ES-I3 (cell line): ENCODE results near the gene TTPAL.

Source experiments
- H3K36me3 ChIP-seq: 2 replicates; pipeline ENCODE4 v1.6.1; 2013; ENCODE audit warnings: mild to moderate bottlenecking, low read length, control low read depth, moderate library complexity; ENCODE audit not compliant: insufficient read depth
- H3K4me1 ChIP-seq: 2 replicates; pipeline ENCODE4 v1.6.1; 2013; ENCODE audit warnings: mild to moderate bottlenecking, control low read depth, low read length; ENCODE audit not compliant: insufficient read depth
- H3K9ac ChIP-seq: 2 replicates; pipeline ENCODE4 v1.6.1; 2013; ENCODE audit warnings: low read depth, mild to moderate bottlenecking, low read length, moderate library complexity
- H3K9me3 ChIP-seq: 2 replicates; pipeline ENCODE4 v1.6.1; 2013; ENCODE audit warnings: mild to moderate bottlenecking, low read length, moderate library complexity; ENCODE audit not compliant: control insufficient read depth, insufficient read depth

TTPAL gene

GRCh38 chr20:44517454-44517853 lies 41.8 kb downstream of the TTPAL start:
- Histone ChIP-seq H3K36me3 (no peaks in the 10 kb centered on the region), H3K4me1 (peaks cover 12% of the 10 kb centered on the region), H3K9me3 (no peaks in the 10 kb centered on the region), H3K9ac (no peak overlapping the region)

- Histone ChIP-seq H3K9me3 (no peaks in the 10 kb centered on the region), H3K36me3 (no peaks in the 10 kb centered on the region), H3K9ac (no peak overlapping the region), H3K4me1 (peaks cover 17% of the 10 kb centered on the region)
Observed at GRCh38 chr20:44518248-44518647, 42.6 kb downstream of the TTPAL start.

DNA sequence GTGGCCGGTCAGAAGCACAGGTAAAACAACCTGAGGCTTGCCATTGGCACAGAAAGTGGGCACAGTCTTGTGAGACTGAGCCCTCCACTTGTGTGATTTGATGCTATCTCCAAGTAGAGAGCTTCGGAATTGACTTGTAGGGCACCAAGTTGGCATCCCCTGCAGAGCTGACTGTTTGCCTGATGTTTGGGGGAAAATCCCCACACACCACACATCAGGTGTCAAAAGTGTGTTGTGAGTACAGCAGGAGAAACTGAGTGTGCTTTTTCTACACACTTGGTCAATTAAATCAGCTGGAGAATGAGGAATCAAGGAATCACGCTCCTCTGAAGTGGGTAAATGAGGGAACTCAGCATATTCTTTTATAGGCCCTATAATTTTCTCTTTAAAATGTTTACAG lies 45.2 kb downstream of the TTPAL start:
- no peaks in the 10 kb centered on the region for H3K36me3 ChIP-seq
- no peaks in the 10 kb centered on the region for H3K9me3 ChIP-seq
- peaks cover 36% of the 10 kb centered on the region for H3K4me1 ChIP-seq
- H3K9ac ChIP-seq: peak overlapping the region; percentile 96; the same call in 1 of the 2 replicates

DNA sequence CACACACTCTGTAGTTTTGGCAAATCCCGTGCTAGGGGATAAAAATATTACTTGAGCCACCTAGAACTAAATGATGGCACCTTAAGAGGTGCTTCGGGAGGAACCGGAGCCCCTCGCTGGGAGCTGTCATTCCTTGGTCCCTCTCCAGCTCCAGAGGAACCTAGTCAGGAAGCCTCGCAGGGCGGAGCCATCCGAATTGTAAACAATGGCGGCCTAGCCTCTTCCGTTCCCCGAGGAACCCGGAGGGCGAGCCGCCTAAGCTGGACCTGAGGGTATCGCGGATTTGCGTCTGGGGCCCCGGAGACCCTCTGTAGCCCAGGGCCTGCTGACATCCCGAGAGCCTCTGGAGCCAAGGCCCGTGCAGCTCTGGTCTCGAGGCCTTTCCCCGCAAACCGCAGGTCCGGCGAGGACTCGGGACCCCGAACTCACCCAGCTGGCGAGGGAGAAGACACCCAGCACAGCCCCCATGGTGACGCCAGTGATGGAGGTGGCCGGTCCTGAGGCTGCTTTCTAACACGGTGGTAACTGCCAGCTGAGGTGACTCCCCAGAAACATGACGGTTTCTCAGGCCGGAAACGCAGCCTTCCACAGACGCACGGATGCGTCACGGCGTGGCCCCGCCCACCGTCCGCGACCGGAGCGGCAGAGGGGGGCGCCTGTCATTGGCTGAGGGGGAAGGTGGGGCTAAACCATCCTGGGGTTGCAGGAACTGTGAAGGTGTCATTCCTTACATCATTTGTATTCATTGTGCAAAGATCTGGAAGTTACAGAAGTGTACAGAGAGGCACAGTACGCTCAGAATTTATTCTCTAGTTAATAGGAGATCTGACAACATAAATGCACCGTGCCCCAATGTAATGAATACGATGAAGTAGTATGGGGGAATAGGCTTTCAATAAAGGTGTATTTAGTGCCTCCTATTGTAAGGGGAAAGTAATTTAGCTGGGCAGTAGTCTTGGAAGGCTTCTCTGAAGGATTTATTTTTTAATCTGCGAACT lies 46.1 kb downstream of the TTPAL start, which contains the start of gene SERINC3:
Gene SERINC3, minus strand, starts transcription at position 587 of the 998 bp plus-strand sequence. Its CDS starts 119 bp downstream, at position 468.
- Histone ChIP-seq H3K36me3 (no peaks in the 10 kb centered on the region), H3K9ac (peak within 1 kb of the TSS; percentile 96), H3K4me1 (peaks cover 36% of the 10 kb centered on the region), H3K9me3 (no peaks in the 10 kb centered on the region; the same call in 1 of the 2 replicates)

- Histone ChIP-seq H3K9me3 (no peaks in the 10 kb centered on the region; the same call in 1 of the 2 replicates), H3K9ac (no peak overlapping the region), H3K36me3 (no peaks in the 10 kb centered on the region), H3K4me1 (peaks cover 36% of the 10 kb centered on the region)
Observed at GRCh38 chr20:44522841-44523240, 47.2 kb downstream of the TTPAL start.

GRCh38 chr20:44523746-44524145 lies 48.1 kb downstream of the TTPAL start:
- no peak overlapping the region for H3K9ac ChIP-seq
- H3K36me3 ChIP-seq: no peaks in the 10 kb centered on the region
- H3K4me1 ChIP-seq: peaks cover 36% of the 10 kb centered on the region
- H3K9me3 ChIP-seq: no peaks in the 10 kb centered on the region; the same call in 1 of the 2 replicates

DNA sequence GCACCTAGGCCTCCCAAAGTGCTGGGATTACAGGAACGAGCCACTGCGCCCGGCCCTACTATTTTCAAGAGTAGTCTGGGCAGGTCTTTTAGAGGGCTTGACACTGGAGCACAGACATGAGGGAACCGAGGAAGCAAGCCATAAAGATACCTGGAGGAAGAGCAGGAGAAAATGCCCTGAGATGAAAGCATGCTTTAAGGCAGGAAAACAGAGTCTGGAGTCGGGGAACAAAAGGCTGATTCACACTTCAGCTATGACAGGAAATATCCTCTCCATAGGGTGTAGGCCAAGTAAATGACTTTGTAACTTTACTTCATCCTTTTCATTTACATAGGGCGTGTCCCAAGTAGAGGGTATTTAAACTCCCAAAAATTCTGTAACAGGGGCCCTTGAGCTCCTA lies 50.5 kb downstream of the TTPAL start:
- no peaks in the 10 kb centered on the region for H3K36me3 ChIP-seq
- no peaks in the 10 kb centered on the region; the same call in 1 of the 2 replicates for H3K9me3 ChIP-seq
- no peak overlapping the region for H3K9ac ChIP-seq
- H3K4me1 ChIP-seq: peaks cover 28% of the 10 kb centered on the region

DNA sequence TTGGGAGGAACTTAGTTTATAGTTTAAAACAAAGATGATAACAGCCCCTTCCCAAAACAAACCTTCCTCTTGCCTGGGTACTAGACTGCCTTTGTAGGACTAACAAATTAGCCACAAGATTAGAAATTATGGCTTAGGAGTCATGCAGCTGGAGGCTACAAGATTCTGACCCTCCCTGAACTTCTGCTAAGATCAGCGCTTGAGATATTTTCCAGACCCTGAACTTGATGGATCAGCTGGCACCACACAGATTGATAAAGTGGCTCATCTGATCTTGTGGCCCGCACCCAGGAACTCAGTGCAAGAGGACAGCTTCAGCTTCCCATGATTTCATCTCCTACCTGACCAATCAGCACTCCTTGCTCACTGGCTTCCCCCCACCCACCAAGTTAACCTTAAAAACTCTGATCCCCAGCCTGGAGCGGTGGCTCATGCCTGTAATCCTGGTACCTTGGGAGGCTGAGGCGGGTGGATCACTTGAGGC lies 52.1 kb downstream of the TTPAL start:
- peaks cover 25% of the 10 kb centered on the region for H3K4me1 ChIP-seq

GRCh38 chr20:44528309-44528708 lies 52.6 kb downstream of the TTPAL start:
- peaks cover 23% of the 10 kb centered on the region for H3K4me1 ChIP-seq
- no peaks in the 10 kb centered on the region for H3K36me3 ChIP-seq
- H3K9ac ChIP-seq: no peak overlapping the region
- H3K9me3 ChIP-seq: no peaks in the 10 kb centered on the region; the same call in 1 of the 2 replicates

More for the DNA sequence above, 52.1 kb downstream of the TTPAL start:
- Histone ChIP-seq H3K9ac (no peak overlapping the region), H3K9me3 (no peaks in the 10 kb centered on the region; the same call in 1 of the 2 replicates), H3K36me3 (no peaks in the 10 kb centered on the region)

DNA sequence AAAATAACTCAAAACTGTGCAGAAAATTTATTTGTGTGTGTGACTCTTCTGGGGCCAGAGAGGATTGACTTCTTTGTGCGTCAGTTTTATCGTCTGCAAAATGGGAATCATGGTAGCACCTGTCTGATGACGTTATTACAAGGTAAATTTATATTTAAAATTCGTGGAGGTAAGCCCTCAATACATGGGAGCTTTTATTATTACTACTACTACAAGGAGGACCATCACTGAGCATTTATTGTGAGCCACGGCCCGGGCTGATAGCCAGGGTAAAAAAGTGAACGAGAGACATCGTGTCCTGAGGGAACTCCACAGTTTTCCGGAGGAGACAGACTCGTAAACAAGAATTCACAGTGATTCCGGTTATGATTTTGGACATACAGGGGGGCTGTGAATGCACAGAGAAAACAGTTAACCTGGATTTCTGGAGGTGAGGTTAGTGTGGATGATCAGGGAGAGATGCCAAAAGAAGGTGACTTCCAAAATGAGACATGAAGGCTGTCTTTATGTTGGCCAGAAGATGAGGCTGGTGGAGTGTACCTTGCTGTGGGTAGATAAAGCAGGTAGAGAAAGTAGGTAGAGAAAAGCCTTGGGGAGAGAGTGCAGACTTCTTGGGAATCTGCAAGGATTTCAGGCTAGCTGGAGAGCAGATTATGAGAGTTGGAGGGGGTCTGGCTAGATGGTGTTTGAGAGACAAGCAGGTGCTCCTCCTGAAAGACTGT lies 56.7 kb downstream of the TTPAL start:
- Histone ChIP-seq H3K9me3 (no peaks in the 10 kb centered on the region; the same call in 1 of the 2 replicates), H3K4me1 (peaks cover 5% of the 10 kb centered on the region), H3K9ac (peak overlapping the region; percentile 66), H3K36me3 (no peaks in the 10 kb centered on the region)

GRCh38 chr20:44532981-44533331 lies 57.3 kb downstream of the TTPAL start:
- H3K9me3 ChIP-seq: no peaks in the 10 kb centered on the region; the same call in 1 of the 2 replicates
- H3K36me3 ChIP-seq: no peaks in the 10 kb centered on the region
- H3K9ac ChIP-seq: peak overlapping the region; percentile 66
- H3K4me1 ChIP-seq: peaks cover 5% of the 10 kb centered on the region

- Histone ChIP-seq H3K36me3 (no peaks in the 10 kb centered on the region), H3K9ac (no peak overlapping the region), H3K9me3 (no peaks in the 10 kb centered on the region), H3K4me1 (peaks cover 5% of the 10 kb centered on the region)
Observed at GRCh38 chr20:44533928-44534327, 58.3 kb downstream of the TTPAL start.

GRCh38 chr20:44536175-44536574 lies 60.5 kb downstream of the TTPAL start:
- no peak overlapping the region for H3K9ac ChIP-seq
- no peaks in the 10 kb centered on the region for H3K36me3 ChIP-seq
- H3K9me3 ChIP-seq: no peaks in the 10 kb centered on the region
- H3K4me1 ChIP-seq: peaks cover 6% of the 10 kb centered on the region

DNA sequence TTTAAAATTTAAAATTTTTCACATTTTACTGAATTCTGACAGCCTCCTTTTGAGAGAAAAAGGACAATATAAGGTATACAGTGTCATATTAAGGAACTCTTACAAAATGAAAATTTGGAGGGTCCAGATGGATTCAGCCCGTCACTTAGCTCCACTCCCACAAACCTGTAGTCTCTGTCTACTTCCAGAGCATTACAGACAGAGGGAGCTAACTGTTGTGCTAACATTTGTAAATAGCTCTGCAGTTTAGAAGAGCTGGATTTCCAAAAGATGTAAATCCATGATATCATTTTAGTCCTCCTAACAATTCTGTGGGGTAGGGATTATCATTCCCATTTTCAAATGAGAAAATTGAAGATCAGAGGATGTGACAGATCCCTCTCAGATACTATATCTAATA lies 62.3 kb downstream of the TTPAL start:
- no peaks in the 10 kb centered on the region for H3K9me3 ChIP-seq
- H3K36me3 ChIP-seq: no peaks in the 10 kb centered on the region
- H3K9ac ChIP-seq: no peak overlapping the region
- H3K4me1 ChIP-seq: peaks cover 2% of the 10 kb centered on the region
